DMS53 treated with DMSO at 0.1 percent for 48 hours (cell line): ENCODE data around the gene FAM210B.
"Not testable (repeated sequence)": the region's sequence is repeated elsewhere in the genome, so short reads cannot be mapped to it uniquely, and the experiment has no call there.

Experiments used
- DNase-seq: peaks from one replicate; lab custom pipeline; 2025; ENCODE audit not compliant: unreplicated experiment; lab: John Stamatoyannopoulos, UW

Gene FAM210B

DNA sequence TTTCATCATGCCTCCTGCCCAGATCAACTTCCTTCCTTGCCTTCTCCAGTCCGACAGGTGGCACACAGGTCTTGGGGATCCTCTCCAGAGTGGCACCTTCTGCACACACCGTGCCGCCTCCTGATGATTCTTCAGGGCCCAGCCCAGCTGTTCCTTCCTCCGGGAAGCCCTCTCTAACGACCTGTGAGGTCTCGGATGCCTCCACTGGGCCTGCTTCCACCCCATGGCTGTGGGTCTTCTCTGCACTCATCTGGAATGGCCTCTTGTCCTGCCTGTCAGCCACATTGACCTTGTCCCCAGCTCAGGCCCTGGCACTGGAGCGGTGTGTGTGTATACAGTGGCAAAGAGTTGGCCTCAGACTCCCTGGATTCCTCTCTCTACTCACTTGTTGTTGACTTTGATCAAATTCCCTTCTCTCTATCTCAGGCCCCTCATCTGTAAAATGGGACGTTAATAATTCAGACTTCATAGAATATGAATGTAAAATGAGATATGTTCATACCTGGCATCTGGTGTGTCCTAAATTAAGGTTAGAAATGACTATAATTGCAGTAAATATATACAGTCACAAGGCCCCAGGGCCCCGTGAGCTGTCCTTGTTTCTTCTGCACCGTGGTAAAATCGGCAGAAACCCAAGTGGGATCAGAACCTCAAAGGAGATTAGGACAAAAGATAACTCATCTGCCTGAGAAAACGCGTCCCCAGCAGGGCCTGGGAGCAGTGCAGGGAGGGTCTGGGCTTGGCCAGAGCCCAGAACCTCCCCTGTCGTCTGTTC lies 1.5 kb downstream of the FAM210B start:
- DNase-seq = no peak

DNA sequence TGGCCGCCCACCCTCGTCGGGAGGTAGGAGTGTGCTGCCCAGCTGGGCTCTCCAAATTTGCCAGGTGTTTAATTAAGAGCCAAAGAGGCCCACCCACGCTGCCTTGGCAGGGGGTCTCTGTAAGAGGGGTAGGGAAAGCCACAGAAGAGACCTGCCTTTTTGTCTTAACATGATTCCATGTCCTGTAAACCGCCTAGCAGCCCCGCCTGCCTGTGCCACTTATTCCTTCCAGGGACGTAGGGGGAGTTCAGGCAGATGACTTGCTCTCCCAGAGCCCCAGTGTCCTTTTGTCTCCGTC lies 2.1 kb downstream of the FAM210B start:
- DNase-seq = no peak

DNA sequence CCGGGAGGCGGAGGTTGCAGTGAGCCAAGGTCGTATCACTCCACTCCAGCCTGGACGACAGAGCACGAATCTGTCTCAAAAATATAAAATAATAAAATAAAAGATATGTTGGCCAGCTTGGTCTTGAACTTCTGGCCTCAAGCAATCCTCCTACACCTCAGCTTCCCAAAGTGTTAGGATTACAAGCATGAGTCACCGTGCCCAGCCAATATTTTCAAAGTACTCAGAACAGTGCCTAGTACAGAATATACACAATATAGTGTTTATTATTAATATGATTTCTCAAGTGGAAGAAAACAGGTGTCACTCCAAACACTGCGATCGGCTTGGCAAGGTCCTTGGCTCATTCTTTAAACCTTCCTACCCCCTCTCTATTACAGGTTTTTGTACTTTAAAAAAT lies 3.1 kb downstream of the FAM210B start:
- DNase-seq = no peak

DNA sequence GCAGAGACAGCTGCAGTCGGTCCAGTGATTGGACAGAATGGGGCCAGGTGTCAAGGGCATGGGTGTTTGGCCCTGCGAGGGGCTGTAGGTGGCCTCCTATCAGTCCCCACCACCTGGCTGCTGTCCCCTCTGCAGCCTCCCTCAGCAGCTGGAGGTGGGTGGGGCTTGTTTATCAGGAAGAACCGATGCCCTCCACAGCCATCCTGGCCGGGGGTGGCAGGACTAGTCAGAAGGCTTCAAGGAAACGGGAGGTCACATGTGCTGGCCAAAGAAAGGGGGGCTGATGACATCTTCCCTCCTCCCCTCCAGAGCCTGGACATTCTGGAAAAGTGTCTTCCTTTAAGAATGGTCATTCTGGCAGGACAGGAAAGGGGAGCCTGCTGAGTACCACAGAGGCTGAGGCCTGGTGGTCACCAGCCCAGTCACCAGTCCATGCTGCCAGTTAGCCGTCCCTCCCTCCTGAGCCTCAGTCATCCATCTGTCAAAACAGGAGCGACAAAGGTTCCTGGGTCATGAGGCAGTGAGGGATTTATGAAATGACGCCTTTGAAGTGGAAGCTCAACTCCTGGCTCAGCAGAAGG lies 4.1 kb downstream of the FAM210B start:
- DNase-seq = no peak

DNA sequence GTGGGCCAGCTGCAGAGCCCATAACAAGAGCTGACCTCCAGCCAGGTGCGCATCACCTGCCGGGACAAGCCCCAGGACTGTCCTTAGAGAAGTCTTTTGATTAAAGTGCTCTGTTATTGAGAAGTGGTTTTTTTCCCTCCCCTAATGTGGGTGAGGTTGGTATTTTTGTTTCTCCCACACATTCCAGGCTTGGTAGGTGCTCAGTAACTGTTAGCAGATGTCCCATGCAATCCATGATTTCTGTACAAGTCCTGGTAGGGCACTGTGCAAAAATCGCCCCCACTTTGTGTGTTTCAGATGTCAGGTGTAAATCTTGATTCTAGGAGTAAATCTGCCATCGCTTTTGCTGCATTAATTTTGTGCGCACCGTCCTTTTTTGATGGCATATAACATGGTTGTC lies 4.7 kb downstream of the FAM210B start:
- DNase-seq = no peak

DNA sequence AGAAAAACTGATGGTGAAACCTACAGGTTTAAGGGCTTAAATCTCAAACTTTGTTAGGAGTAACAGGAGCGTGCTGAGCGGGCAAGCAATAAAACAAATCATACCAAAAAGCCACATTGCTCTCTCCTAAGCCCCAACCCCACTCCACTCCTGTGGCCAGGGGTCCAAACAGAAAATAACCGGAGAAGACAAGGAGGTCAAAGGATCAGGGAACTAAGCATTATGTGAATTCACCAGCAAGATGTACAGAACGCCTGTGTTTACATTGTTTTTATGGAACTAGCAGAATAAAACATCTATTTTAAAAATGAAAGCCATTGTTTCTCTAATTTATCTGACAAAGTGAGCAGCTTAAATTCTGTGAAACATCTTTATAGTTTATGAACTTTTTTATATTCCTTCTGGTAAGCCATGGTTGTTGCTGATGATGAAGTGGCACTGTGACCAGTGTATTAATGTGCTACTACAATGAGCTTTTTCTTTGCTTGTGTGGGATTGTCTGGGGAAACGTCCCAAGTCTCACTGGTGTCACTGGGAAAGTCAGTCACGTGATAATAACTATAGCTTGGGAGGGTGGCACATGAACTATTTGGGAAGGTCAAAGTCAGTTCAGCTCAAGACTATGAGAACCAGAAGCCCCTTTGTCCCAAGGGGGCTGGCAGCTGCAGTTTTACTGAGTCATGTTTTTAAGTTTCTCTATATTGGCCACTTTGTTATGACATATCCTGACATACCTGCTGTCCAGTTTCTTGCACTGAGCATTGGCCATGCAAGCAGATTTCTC lies 9.8 kb downstream of the FAM210B start:
- DNase-seq = no peak

DNA sequence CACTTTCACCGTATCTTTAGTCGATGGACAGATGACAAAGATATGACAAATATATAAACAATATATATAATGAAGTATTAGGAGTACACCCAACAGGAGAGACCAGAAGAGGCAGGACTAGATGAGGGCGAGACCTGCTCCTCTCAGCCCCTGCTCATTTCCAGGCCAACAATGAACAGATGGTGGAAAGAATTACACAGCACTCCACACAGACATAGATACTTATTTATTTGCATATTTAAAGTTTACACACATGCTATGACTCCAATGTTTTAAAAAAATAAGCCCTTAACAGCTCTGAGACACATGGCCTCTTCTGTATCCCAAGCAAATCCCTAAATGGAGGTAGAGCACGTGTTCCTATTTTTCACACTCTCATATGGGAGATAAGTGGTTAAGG lies 10.4 kb downstream of the FAM210B start:
- DNase-seq = no peak

DNA sequence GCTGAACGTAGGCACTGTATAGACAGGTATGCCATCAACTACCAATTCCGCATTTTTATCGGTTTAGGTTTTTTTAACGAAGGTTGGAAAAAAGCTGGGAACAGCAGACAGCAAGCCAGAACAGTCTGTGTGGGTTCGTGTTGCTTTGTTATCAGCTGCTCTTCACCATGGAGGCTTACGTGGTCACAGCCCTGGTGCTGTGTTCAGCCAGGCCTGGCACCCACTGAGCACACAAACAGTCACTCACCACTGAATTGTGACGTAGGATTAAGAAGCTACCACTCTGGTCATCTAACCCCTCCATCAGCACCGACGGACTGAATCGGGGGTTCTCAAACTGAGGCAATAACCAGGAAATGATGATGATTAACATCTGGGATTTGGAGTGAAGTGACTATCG lies 13.2 kb downstream of the FAM210B start:
- no peak for DNase-seq

DNA sequence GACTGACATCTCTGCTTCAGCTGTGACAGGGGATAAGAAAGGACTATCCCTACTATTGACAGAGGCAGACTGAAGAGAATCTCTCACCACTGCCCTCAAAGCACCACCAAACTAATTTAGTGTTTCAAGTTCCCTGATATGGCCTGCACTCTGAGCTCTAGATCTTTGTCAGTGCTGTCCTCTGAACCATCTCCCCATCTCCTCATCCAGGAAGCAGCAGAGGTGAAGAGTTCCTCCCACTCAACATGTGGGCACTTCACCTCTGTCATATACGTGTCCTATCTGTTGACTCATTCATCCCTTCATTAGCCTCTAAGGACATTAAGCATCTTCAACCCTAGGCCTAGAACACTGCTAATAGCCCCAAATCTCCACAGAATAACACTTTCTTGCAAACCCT lies 14.1 kb downstream of the FAM210B start:
- DNase-seq = no peak

DNA sequence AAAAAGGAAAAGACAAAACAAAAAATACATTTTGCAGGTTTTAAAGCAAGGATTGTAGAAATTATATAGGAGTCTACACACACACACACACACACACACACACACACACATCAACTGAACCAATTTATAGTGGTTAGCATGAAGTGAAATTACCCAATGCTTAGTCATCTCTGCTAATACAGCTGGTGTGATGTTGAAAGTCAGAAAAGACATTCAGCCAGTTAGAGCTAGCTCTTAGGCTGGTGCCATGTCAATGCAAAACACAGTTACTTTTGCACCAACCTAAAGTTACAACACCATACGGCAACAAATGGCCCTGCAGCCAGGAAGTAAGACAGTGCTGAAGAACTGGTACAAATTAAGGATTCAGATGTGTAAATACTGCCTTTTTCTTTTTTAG lies 15.2 kb downstream of the FAM210B start:
- no peak for DNase-seq

DNA sequence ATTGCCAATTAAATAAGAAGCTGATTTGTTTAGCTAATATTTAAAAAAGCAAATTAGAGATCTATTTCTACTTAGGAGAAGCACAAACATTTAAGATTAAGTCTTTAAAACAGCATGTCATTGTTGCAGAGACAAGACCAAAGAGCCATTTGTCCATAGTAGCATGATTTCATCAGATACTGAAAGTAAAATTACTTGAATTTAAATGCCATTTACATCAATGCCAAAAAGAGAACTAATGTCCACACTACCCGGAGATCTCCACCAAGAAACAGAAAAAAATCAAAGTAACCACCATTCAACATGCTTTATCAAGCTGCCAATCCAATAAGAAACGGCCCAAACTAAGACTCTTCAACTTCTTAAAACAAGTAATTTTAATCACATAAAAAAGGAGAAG lies 17.6 kb downstream of the FAM210B start:
- no peak for DNase-seq

DNA sequence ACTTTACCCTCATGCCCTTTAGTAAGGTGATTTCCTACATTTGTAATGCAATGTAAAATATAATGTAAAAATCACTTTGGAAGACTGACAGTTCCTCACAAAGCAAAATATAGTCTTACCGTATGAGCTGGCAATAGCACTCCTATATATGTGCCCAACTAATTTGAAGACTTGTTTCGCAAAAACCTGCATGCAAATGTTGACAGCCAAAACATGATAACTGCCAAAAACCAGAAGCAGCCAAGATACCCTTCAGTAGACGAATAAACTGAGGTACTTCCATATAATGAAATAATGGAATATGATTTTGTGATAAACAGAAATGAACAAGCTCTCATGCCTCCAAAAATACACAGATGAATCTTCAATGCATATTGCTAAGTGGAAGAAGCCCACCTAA lies 19.6 kb downstream of the FAM210B start:
- no peak for DNase-seq

DNA sequence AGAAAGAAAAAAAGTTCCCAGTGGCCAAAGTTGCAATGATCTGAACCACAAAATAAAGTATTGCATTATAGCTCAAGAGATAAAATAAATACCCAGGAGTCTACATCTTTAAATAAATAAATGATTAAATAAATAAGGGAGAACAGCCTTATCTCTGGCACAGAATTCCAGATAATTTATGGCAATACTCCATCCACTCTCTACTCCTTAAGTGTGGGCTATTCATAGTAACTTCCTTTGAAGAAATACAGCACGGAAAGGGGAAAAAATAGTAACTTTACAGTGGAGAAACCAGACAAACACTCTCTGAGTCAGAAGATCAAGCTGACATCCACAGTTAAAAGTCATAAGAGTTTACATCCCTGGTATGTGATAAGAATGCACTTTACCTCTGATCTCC lies 21.6 kb downstream of the FAM210B start:
- no peak for DNase-seq

DNA sequence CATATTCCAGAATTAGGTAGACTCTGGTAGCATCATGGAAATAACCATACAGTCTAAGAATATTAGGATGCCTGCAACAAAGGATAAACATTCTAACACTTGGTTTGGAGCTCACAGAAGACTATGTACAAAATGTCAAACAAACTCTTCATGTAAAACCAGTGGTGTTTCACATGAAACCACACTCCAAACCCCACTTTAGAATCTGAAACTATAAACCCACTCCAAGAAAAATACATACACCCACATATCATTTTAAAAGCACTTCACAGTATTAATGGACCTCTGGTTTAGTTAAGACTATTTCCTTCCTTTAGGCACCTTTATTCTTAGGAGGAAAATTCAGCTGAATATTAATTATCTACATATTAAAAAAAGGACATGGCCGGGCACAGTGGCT lies 22.7 kb downstream of the FAM210B start:
- no peak for DNase-seq

DNA sequence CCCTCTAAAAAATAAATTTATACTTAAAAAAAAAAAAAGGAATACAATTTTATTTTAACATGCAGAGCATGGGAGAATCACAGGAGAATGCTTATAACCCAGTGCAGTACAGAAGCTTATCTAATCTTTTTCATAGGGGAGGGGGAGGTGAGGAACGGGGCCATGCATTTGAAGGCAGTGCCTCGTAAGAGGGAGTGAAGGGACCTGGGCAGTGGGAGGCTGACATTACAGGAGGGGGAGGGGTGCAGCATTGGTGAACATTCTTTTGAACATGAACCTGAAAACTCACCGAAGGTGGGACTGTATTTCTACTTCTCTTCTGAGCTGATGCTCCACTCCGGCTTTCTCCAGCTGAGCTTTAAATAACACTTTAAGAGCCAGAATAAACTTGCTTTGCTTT lies 23.9 kb downstream of the FAM210B start:
- DNase-seq = no peak

DNA sequence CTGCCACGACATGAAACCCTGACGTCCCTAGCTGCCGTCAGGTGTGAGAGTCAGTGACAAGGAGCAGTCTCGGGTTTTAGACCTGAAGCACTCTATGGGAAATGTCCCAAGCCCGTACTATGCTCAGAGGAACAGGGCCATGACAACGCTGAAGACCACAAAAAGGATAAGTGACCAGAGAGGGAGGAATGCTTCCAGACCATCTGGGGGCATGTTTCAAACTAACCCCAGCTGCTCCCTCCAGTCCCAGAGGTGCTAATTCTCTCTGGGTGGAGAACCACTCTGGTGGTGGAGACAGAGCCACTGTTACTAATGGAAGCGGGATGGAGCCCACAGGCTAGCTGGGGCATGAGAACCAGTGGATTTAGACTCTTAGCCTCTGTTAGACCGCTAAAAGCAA lies 24.6 kb downstream of the FAM210B start:
- no peak for DNase-seq

DNA sequence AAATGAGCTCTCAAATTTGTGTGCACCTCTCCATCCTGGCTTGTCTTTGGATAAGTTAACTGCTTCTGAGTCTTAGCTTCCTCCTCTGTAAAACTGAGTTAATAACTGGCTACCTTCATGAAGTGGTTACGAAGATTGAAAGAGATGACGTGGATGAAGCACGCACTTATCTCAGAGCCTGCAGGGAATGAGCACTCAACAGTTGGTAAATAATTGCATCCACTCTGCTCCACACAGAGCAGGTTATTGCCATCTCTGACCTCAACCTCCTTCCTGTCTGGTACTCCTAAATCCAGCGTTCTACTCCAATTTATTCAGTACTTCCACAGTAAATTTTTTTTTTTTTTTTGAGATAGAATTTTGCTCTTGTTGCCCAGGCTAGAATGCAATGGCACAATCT lies 26.4 kb downstream of the FAM210B start:
- DNase-seq = no peak

DNA sequence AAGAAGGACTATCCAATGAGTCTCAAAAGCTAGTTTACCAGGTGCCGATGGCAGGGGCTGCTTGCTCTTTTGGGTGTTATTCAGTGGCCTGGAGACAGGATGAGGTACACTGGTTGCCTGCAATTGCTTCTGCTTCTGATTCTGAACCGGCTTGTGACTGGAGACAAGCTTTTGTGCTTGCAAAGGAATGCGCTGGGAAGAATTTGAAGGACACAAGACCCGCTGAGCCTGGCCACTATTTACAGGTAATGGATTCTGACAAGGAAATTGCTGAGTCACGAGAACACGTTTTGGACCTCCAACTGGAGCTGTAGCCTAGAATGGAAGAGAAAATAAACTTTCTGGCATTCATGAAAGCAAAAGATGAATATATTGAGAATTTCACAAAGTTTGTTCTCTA lies 27.4 kb downstream of the FAM210B start:
- no peak for DNase-seq

DNA sequence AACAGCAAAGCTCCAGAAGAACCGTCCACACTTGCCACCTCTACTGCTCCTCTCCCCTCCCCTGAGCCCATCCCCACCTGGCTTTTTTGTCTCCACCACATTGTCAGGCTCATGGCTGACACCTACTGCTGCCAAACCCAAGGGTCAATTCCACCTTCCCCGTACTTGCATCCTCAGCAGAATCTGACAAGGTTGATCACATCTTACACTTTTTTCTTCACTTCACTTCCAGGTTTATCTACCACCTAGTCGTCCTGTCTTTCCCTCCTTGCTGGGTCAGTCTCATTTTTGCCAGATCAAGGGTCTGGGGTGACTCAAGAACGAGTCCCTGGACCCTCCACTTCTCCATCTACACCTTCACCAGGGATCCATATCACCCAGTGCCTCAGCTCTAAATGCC lies 30.1 kb downstream of the FAM210B start:
- no peak for DNase-seq

DNA sequence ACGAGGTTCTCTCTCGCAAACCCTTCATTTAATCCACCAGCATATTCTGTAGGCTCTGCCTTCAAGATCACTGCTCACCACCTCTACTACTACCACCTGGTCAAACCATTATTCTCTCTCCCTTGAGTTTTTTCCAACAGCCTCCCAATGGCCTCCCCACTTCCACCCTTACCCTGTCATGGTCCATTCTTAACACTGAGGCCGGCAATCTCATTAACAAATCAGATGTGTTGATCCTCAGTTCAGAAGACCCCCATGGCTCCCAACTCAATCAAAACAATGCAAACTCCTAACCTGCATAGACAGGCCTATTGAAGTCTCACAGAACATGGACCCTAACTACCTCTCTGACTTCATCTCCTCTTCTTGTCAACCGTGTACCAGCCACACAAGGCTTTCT lies 31.0 kb downstream of the FAM210B start:
- DNase-seq = no peak

DNA sequence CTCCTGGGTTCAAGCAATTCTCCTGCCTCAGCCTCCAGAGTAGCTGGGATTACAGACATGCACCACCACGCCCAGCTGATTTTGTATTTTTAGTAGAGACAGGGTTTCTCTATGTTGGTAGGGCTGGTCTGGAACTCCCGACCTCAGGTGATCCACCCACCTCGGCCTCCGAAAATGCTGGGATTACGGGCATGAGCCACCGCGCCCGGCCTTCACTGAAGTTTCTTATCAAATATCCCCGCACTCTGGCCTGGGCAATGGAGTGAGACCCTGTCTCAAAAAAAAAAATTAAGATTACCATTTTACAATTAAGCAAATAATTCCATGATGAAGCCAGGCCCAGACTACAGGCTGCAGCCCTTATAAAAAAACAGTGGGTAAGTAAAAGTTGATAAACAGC lies 31.6 kb downstream of the FAM210B start:
- DNase-seq = not testable (repeated sequence)

DNA sequence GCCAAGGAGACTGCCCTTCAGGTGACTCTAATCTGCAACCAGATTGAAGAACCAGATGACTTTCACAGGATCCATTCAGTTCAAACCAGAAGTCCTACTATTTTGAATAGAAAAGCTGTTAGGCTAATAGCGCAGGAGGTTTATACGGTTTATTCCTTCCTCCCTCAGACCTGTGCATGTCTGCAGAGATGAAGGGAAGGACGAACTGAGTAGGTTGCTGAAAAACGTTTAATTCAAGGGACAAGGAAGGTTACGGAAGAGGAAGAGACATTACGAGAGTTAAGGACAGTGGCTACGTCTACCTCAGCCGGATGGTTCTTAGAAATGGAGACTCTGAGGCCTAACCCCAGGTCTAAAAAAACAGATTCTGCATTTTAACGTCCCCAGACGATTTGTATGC lies 32.3 kb downstream of the FAM210B start:
- no peak for DNase-seq
